Stomach (tissue), 4 donors: ENCODE data around the gene TMEM178B.

ENCODE experiments used
- POLR2AphosphoS5 ChIP-seq, 3 donors: sonication (generic); formaldehyde crosslinking; IDR thresholded peaks; one replicate each; pipeline ENCODE4 v1.6.1; 2016; ENCODE audit warnings: antibody characterized with exemption in 3 of 3
- TF ChIP-seq, protein P1 (sequence below), 7 experiments: fragments of 450-650 bp in 4 of 7; fragments of 200-600 bp in 3 of 7; sonication (generic) in 3 of 7; IDR thresholded peaks; one replicate each; pipeline ENCODE4 v1.5.1; 2016 to 2019; ENCODE audit warnings: antibody characterized with exemption in 7 of 7, control low read depth in 2 of 7, mild to moderate bottlenecking in 1 of 7

DNA sequence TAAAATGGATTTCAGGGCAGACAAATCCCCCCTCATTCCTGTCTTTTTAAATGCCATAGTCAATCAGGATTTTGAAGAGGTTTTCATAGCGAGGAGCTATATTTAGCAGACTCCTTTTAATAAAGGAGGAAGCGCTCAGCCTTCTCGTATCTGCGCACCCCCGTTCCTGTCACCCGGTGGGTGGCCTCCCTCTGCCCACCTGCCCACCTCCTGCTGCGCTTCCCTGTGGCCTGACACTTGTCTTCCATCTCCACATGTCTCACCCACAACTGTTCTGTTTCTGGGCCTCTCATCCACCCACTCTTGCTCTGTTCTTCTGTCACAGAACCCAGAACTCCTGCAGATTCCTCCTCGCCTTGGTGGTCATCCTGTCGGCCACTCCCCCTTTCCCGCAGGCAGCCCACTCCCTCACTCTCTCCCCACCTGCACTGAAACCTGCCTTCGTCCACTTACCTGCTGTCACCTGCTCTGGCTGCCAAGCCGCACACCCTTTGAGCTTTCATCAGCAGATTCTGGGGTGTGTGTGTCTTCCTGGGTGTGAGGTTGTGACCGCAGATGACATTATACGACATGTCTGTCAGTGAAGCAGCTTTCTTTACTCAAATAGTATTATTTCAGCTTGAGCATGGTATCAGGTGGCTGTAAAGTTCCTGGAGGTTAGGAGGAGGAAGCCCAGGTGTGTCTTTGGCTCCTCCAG, 313.8 kb downstream of the TMEM178B start:
- TF ChIP-seq, protein P1, sequence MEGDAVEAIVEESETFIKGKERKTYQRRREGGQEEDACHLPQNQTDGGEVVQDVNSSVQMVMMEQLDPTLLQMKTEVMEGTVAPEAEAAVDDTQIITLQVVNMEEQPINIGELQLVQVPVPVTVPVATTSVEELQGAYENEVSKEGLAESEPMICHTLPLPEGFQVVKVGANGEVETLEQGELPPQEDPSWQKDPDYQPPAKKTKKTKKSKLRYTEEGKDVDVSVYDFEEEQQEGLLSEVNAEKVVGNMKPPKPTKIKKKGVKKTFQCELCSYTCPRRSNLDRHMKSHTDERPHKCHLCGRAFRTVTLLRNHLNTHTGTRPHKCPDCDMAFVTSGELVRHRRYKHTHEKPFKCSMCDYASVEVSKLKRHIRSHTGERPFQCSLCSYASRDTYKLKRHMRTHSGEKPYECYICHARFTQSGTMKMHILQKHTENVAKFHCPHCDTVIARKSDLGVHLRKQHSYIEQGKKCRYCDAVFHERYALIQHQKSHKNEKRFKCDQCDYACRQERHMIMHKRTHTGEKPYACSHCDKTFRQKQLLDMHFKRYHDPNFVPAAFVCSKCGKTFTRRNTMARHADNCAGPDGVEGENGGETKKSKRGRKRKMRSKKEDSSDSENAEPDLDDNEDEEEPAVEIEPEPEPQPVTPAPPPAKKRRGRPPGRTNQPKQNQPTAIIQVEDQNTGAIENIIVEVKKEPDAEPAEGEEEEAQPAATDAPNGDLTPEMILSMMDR (IDR thresholded peaks at IDR 0.05), result no peak
- TF ChIP-seq POLR2AphosphoS5 (IDR thresholded peaks at IDR 0.05), result no peak
